Vagina (tissue), 2 donors: Measurements from ENCODE around the gene MYO1D. TPM values are rescaled to one million over a fixed set of nuclear protein-coding genes. Genes with fewer than 3 reads are reported as not detected.

Experiments used
- DNase-seq, 2 donors: peaks; one replicate each; pipeline ENCODE4 v3.0.0-alpha.2; 2017; ENCODE audit errors: extremely low spot score in 2 of 2
- H3K27ac ChIP-seq: fragments of 200-600 bp; sonication (generic); one replicate; pipeline ENCODE4 v1.5.1; 2019
- H3K27me3 ChIP-seq: fragments of 200-600 bp; sonication (generic); one replicate; pipeline ENCODE4 v1.5.1; 2019
- H3K36me3 ChIP-seq, 2 donors: fragments of 200-600 bp; sonication (generic); one replicate each; pipeline ENCODE4 v1.5.1; 2017 to 2019
- H3K4me1 ChIP-seq: fragments of 200-600 bp; sonication (generic); one replicate; pipeline ENCODE4 v1.5.1; 2019
- H3K4me3 ChIP-seq, 2 donors: fragments of 200-600 bp; sonication (generic); 1 replicate in 1 of 2; 2 replicates in 1 of 2; pipeline ENCODE4 v1.5.1; 2016 to 2019
- H3K9me3 ChIP-seq: fragments of 200-600 bp; sonication (generic); one replicate; pipeline ENCODE4 v1.5.1; 2019
- CTCF ChIP-seq, 3 experiments: fragments of 450-650 bp in 2 of 3; fragments of 200-600 bp in 1 of 3; sonication (generic) in 1 of 3; IDR thresholded peaks; one replicate each; pipeline ENCODE4 v1.5.1; 2017 to 2019; ENCODE audit warnings: antibody characterized with exemption in 3 of 3, mild to moderate bottlenecking in 2 of 3, moderate library complexity in 2 of 3
- POLR2A ChIP-seq, 2 donors: fragments of 450-650 bp; IDR thresholded peaks; one replicate each; pipeline ENCODE4 v1.6.1; 2017; ENCODE audit warnings: antibody characterized with exemption in 2 of 2, mild to moderate bottlenecking in 2 of 2, moderate library complexity in 2 of 2
- POLR2AphosphoS5 ChIP-seq, 2 donors: sonication (generic); formaldehyde crosslinking; IDR thresholded peaks; one replicate each; pipeline ENCODE4 v1.9.0; 2017; ENCODE audit warnings: antibody characterized with exemption in 2 of 2, mild to moderate bottlenecking in 2 of 2, low read depth in 1 of 2; ENCODE audit not compliant: insufficient read depth in 1 of 2
- intact Hi-C: fragments of 100-400 bp; cut with DNase I; formaldehyde crosslinking; loops from one replicate; pipeline ENCODE4 v1.15.1; 2023
- total RNA-seq: library from RNA; depleted of rRNA; stranded (reverse); fragments of >200 nt; gene quantifications from one replicate; pipeline ENCODE4 v1.2.3, GENCODE V29; 2016

Gene MYO1D
- total RNA-seq, 1 donor from 2014 or later: 44.7 TPM

GRCh38 chr17:32575852-32576251 lies 301.1 kb downstream of the MYO1D start:
- no peak for TF ChIP-seq CTCF (IDR thresholded peaks at IDR 0.05)
- no peak for TF ChIP-seq POLR2AphosphoS5 (IDR thresholded peaks at IDR 0.05; ENCODE audit: insufficient read depth in 1 of 2, low read depth in 1 of 2)
- TF ChIP-seq POLR2A (IDR thresholded peaks at IDR 0.05): no peak
- Histone ChIP-seq H3K4me1 (no peaks in the 10 kb centered on the region), H3K36me3 (no peaks in the 10 kb centered on the region), H3K27me3 (no peaks in the 10 kb centered on the region), H3K9me3 (no peaks in the 10 kb centered on the region), H3K27ac (no peak overlapping the region), H3K4me3 (no peak overlapping the region)
- intact Hi-C loops: no loop called here
- no peak for DNase-seq

- intact Hi-C loops: no loop called here
- TF ChIP-seq CTCF (IDR thresholded peaks at IDR 0.05) (no peak), POLR2AphosphoS5 (IDR thresholded peaks at IDR 0.05; ENCODE audit: insufficient read depth in 1 of 2, low read depth in 1 of 2) (no peak), POLR2A (IDR thresholded peaks at IDR 0.05) (no peak)
- no peak overlapping the region for H3K27ac ChIP-seq
- no peaks in the 10 kb centered on the region for H3K9me3 ChIP-seq
- DNase-seq: no peak
- no peaks in the 10 kb centered on the region for H3K36me3 ChIP-seq
- H3K27me3 ChIP-seq: no peaks in the 10 kb centered on the region
- no peaks in the 10 kb centered on the region for H3K4me1 ChIP-seq
- H3K4me3 ChIP-seq: no peak overlapping the region
Observed at GRCh38 chr17:32570081-32570396, 306.9 kb downstream of the MYO1D start.

- intact Hi-C loops: no loop called here
- Histone ChIP-seq H3K27me3 (no peaks in the 10 kb centered on the region), H3K9me3 (no peaks in the 10 kb centered on the region), H3K4me1 (no peaks in the 10 kb centered on the region), H3K4me3 (no peak overlapping the region), H3K27ac (no peak overlapping the region), H3K36me3 (no peaks in the 10 kb centered on the region)
- TF ChIP-seq POLR2A (IDR thresholded peaks at IDR 0.05) (no peak), CTCF (IDR thresholded peaks at IDR 0.05) (no peak), POLR2AphosphoS5 (IDR thresholded peaks at IDR 0.05; ENCODE audit: insufficient read depth in 1 of 2, low read depth in 1 of 2) (no peak)
- DNase-seq: no peak
Observed at GRCh38 chr17:32569171-32570080, 307.5 kb downstream of the MYO1D start.

GRCh38 chr17:32568705-32569104 lies 308.2 kb downstream of the MYO1D start:
- no peak for TF ChIP-seq POLR2AphosphoS5 (IDR thresholded peaks at IDR 0.05; ENCODE audit: insufficient read depth in 1 of 2, low read depth in 1 of 2)
- no peak for TF ChIP-seq POLR2A (IDR thresholded peaks at IDR 0.05)
- TF ChIP-seq CTCF (IDR thresholded peaks at IDR 0.05): no peak
- intact Hi-C loops: no loop called here
- DNase-seq: no peak
- Histone ChIP-seq H3K27ac (no peak overlapping the region), H3K9me3 (no peaks in the 10 kb centered on the region), H3K4me3 (no peak overlapping the region), H3K27me3 (no peaks in the 10 kb centered on the region), H3K4me1 (no peaks in the 10 kb centered on the region), H3K36me3 (no peaks in the 10 kb centered on the region)

GRCh38 chr17:32567511-32567910 lies 309.4 kb downstream of the MYO1D start:
- Histone ChIP-seq H3K27ac (no peak overlapping the region), H3K9me3 (no peaks in the 10 kb centered on the region), H3K27me3 (no peaks in the 10 kb centered on the region), H3K4me1 (no peaks in the 10 kb centered on the region), H3K36me3 (no peaks in the 10 kb centered on the region), H3K4me3 (no peak overlapping the region)
- intact Hi-C loops: no loop called here
- TF ChIP-seq POLR2A (IDR thresholded peaks at IDR 0.05) (no peak), CTCF (IDR thresholded peaks at IDR 0.05) (no peak), POLR2AphosphoS5 (IDR thresholded peaks at IDR 0.05; ENCODE audit: insufficient read depth in 1 of 2, low read depth in 1 of 2) (no peak)
- no peak for DNase-seq
